ENCODE data around the gene HIF1AN.
A peak's percentile ranks its signal among the peaks of the same experiment; 100 is the strongest.

Gene HIF1AN

DNA sequence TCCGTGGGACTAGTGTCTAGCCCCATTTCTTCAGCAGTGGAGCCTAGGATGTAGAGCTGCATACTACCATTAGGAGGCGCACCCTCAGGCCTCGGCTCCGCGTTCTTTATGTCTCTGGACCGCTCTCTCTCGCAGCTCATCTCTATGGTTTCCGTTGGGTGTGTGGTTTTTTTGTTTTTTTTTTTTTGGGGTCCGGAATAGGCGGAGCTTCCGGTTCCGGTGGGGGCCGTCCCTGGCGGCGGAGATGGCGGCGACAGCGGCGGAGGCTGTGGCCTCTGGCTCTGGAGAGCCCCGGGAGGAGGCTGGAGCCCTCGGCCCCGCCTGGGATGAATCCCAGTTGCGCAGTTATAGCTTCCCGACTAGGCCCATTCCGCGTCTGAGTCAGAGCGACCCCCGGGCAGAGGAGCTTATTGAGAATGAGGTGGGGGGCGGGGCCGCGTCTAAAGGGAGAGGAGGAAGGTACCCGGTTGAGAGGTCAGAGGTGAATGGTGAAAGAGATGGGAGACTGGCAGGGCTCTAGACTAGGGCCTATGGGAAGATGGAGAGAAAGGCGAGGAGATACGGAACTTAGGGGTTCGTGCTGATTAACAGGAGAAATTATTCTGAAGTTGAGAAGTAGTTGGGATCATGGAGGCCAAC lies at the start of gene HIF1AN:
Gene HIF1AN, plus strand, starts transcription at position 229 of the 639 bp plus-strand sequence. Its CDS starts 16 bp downstream, at position 245.
- DNase-seq, result peak; percentile 94

DNA sequence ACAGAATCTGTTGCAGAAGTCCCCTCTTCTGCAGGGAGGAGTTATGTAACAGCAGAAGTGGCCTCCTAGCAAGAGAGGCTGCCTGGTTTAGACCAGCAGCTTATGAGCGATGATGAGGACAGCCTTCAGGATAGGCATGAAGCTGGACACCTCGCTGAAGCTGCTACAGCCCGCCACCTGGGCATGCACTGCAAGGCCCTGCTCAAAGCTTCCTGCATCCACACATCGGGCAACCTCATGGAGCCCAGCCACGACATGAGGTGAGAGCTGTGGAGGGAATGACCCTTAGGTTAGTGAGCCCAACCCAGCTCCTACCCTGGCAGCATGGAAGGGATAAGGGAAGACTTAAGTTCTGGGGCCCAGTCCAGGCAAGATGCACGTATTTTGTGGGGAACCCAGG lies 48.2 kb upstream of the HIF1AN start:
- DNase-seq, result no peak

DNA sequence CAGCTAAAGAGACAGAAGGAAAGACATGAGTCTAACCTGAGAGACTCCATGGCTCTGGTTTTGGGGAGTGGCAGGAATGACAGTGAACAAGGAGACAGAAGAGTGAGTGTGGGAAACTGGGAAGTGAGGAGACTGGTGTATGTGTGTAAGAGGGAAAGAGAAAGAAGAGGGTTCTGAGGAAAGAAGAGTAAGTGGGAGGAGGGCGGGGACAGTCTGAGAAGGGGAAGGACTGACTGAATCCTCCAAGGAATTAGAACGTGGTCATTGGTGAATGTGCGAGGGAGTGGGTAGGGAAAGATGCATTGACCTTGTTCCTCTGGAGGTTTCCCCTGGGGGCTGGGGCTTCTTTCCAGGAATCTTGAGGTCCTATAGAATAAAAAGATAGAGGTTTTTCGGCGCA lies 46.3 kb upstream of the HIF1AN start:
- DNase-seq, result no peak

- no peak for DNase-seq
Observed at GRCh38 chr10:100490531-100490930, 45.2 kb upstream of the HIF1AN start.

GRCh38 chr10:100496567-100496966 lies 39.2 kb upstream of the HIF1AN start:
- no peak for DNase-seq

GRCh38 chr10:100498059-100498458 lies 37.7 kb upstream of the HIF1AN start:
- DNase-seq, result no peak

DNA sequence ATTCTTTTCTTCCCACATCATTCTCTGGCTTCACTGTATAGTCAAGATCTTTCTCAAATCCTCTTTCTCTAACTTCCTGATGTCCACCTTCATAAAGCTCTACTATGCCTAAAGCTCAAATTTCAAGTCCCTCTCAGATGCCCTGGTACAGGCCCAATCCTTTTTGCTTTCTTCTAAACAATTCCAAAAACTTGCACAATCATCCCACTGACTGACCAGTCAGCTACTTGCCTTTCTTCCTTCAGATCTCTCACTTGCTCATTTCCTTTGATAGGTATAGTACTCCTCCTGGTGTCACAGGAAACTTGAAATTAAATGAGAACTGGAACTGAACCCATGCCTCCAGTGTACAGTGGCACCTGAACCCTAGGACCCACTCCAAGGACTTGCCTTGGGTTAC lies 34.3 kb upstream of the HIF1AN start:
- DNase-seq, result no peak

GRCh38 chr10:100502926-100503494 lies 32.7 kb upstream of the HIF1AN start:
- no peak for DNase-seq

DNA sequence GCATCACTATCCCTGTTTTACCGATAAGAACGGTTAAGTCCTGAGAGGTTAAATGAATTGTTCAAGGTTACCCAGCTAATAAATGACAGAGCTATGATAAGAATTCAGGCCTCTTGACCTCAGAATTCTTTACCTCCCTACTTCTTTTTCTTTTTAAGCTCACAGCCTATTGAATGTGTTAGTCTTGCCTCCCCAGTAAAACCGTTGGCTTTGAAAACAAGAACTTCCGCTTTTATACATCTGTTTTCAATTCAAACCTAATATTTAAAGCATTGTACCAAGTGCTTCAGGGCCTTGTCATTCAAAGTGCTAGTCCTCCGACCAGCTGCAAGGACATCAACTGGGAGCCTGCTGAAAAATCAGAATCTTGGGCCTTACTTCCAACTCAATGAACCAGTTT lies 31.6 kb upstream of the HIF1AN start:
- no peak for DNase-seq

DNA sequence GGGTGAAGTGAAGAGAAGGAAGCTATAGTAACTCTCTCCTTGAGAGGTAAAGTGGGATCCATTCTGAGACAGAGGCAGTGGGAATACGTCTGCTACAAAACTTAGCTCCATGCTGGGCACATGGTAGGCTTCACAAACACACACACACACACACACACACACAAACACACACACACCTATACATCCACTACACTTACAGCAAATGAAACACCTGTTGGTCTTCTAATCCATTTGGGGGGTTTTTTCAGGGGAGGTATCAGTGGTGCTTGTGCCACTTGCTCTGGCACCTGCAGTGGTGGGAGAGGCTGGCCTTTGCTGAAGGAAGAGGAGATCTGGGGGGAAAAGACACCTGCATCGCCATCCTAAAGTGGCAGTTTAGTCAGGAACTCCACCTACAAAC lies 30.6 kb upstream of the HIF1AN start:
- DNase-seq, result no peak

GRCh38 chr10:100506596-100507356 lies 29.0 kb upstream of the HIF1AN start:
- DNase-seq, result no peak

DNA sequence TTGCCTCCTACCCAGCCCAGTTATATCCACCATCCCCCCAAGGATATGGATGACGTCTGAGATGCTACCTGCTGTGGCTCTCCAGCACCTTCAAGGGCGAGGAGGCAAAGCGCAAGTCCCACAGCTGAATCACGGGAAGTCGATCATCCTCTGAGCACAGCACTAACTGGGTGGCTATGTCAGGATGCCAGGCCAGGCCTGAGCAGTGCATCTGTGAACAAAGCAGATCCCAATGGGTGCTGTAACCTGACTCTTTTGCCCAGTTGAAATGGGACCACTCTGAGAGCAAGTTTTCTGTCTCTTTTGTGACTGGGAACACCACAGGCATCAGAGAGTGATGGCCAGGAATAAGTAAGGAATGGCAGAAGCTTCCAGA lies 28.4 kb upstream of the HIF1AN start:
- DNase-seq, result no peak

DNA sequence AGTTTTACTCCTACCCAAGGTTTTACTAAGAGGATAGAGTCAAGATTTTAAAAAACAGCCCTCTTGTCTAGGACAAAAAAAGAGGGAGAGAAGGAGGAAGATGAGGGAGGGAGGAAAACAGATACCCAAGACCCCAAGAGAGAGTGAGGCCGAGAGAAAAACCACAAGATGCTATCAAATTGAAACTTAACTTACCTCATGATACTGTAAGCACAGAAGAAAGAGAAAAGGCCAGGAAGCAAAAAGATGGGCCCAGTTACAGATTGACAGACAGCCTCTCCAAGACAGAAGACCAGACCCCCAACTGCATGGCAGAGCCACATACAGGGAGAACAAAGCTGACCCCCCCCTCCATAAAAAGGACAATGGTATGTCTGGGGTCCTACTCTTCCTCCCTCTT lies 27.5 kb upstream of the HIF1AN start:
- no peak for DNase-seq

DNA sequence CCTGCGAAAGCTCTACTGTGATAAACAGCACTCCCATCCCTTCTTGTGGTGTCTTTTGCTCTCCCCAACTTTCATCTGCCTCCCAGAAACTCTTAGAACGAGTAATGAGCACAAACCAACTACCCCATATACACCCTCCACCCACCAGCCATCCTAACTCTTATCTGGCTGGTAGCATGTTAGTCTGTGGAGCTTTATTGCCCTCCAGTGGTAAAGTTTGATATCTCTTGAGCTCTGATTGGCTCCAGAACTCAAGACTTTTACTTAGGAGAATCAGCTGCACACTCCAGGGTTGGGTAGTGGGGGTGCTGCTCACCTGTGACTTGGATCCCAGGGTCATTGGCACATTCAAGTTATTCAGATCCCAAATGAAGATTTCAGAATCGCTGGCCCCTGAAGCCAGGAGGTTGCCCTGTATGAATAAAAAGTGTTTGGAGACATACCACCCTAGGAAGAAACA lies 27.0 kb upstream of the HIF1AN start:
- DNase-seq, result no peak

- no peak for DNase-seq
Observed at GRCh38 chr10:100509241-100509840, 26.4 kb upstream of the HIF1AN start.

DNA sequence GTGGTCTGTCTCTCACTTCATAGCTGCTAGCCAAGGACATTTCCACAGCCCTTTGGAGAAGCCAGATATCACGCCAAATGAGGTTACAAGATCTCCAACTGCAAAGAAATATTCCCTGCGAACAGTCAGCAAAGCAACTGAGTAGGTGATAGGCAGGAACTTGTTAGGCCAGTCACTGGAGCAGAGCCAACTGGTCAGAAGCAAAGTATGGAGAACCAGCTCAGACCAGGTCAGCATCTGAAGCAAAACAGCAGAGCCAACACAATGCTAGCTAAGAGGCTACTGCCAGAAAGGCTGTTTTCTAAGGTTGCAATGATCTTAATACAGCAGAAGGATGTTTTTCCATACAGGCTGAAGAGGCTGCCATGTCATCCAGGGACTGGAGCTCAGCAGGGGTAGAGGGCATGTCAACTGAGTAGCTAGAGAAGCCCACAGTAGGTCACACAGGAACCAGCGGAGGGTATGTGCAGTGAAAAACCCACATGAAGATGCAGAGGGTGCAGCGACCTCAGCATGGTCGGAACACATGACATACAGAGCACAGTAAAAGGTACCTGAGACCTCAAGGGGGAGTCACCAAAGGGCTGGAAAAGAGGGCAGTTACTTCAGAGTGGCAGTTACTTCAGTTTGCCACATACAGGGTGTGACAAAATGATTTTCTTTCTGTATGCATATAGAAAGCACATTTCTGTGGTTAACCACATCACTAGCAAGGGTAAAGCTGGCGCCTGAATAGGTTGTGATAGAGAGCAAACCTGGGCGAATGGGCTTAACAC lies 25.0 kb upstream of the HIF1AN start:
- DNase-seq, result peak; percentile 23

- DNase-seq, result no peak
Observed at GRCh38 chr10:100515612-100516011, 20.1 kb upstream of the HIF1AN start.

GRCh38 chr10:100516847-100517246 lies 18.9 kb upstream of the HIF1AN start:
- DNase-seq, result no peak

- DNase-seq, result peak; percentile 53
Observed at GRCh38 chr10:100518761-100519241, 16.9 kb upstream of the HIF1AN start.

DNA sequence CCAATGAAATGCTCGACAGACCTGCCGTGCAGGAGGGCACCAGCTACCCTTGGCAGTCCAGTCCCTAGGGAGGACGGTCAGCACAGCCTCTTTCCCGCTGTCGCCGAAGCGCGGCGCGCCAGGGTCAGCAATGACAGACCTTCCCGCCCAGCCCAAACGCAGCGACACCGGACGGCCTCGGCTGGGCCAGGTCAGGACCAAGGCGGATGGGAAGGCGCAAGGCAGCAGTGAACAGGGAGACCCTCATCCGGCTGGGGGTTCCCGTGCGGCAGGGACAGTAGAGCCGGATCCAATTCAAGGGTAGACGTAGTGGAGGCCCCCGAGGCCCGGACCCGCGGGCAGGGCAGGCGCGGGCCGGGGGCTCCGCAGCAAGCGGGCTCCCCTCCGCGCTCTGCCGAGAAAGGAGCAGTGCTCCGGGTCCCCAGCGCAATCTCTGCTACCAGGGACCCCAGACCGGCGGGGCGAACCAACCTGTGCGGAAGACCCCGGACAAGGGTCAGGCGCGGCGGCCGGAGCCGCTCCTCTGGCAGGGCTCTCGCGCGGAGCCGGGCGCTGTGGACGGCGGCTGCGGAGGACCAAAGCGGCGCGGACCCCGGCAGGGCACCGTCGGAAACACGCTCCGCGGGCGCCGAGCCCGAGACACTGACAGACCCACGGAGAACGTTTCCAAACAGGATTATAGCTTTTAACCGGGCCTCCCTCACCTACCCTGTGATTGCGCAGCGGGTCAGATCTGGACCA lies 16.3 kb upstream of the HIF1AN start, which contains the start of gene SEC31B:
Gene SEC31B, minus strand, starts transcription at position 551 of the 741 bp plus-strand sequence. CDS start 2,909 bp downstream, outside the sequence.
- peak; percentile 43 for DNase-seq

- DNase-seq, result no peak
Observed at GRCh38 chr10:100520811-100521210, 14.9 kb upstream of the HIF1AN start.
